OCI-LY7 (cell line): ENCODE results near the gene FCMR. TPM values are rescaled to one million over a fixed set of nuclear protein-coding genes. Genes with fewer than 3 reads are reported as not detected.

ENCODE experiments used
- BruUV-seq: library from RNA; stranded (reverse); fragments of 400-500 nt; replicated peaks from 2 replicates; lab custom pipeline; 2021; lab: Mats Ljungman, UMichigan
- CTCF ChIA-PET: fragments of 300-600 bp; sonication (Branson Sonifier 250); formaldehyde crosslinking; loops from one replicate; lab custom pipeline; 2022; ENCODE audit warnings: antibody characterized with exemption; ENCODE audit not compliant: unreplicated experiment; lab: Charles Lee
- POLR2A ChIA-PET: fragments of 300-600 bp; sonication (Branson Sonifier 250); formaldehyde crosslinking; loops from one replicate; lab custom pipeline; 2022; ENCODE audit warnings: antibody characterized with exemption; lab: Charles Lee
- DNase-seq: peaks from one replicate; pipeline ENCODE4 v3.0.0-alpha.2; 2015; ENCODE audit warnings: low spot score
- H2AFZ ChIP-seq: fragments of 200-600 bp; sonication (generic), shearing (Covaris generic); 2 replicates; pipeline ENCODE4 v1.6.1; 2014; ENCODE audit warnings: mild to moderate bottlenecking, antibody characterized with exemption, low read length, moderate library complexity
- H3K27ac ChIP-seq: fragments of 200-600 bp; sonication (generic); 2 replicates; pipeline ENCODE4 v1.5.1; 2014; ENCODE audit warnings: mixed run types, low read depth, mild to moderate bottlenecking, moderate library complexity, low read length, inconsistent platforms; ENCODE audit not compliant: poor library complexity, severe bottlenecking
- H3K36me3 ChIP-seq: fragments of 200-600 bp; sonication (generic); 2 replicates; pipeline ENCODE4 v1.6.1; 2014; ENCODE audit warnings: mild to moderate bottlenecking, antibody characterized with exemption, low read length, moderate library complexity, mixed read lengths; ENCODE audit not compliant: insufficient read depth
- H3K4me1 ChIP-seq: fragments of 200-600 bp; sonication (generic); 2 replicates; pipeline ENCODE4 v1.5.1; 2014; ENCODE audit warnings: mild to moderate bottlenecking, low read length; ENCODE audit not compliant: insufficient read depth, poor library complexity, severe bottlenecking
- H3K4me2 ChIP-seq: fragments of 200-600 bp; sonication (generic); 2 replicates; pipeline ENCODE4 v1.6.1; 2014; ENCODE audit warnings: mild to moderate bottlenecking, low read length
- H3K4me3 ChIP-seq: fragments of 200-600 bp; sonication (generic); 2 replicates; pipeline ENCODE4 v1.5.1; 2014; ENCODE audit warnings: mild to moderate bottlenecking, low read depth, low read length; ENCODE audit not compliant: poor library complexity, severe bottlenecking
- H3K79me2 ChIP-seq: fragments of 200-600 bp; sonication (generic); 2 replicates; pipeline ENCODE4 v1.6.1; 2016; ENCODE audit warnings: low read depth, mild to moderate bottlenecking, low read length, moderate library complexity, mixed read lengths; ENCODE audit not compliant: insufficient read depth
- H3K9me2 ChIP-seq: fragments of 200-600 bp; sonication (generic); 2 replicates; pipeline ENCODE4 v1.6.1; 2016; ENCODE audit warnings: mild to moderate bottlenecking, low read length, mixed read lengths; ENCODE audit not compliant: insufficient read depth
- H3K9me3 ChIP-seq: fragments of 200-600 bp; sonication (generic); 2 replicates; pipeline ENCODE4 v1.6.1; 2014; ENCODE audit warnings: mild to moderate bottlenecking, mixed run types, low read length, mixed read lengths
- H4K20me1 ChIP-seq: fragments of 200-600 bp; sonication (generic); 2 replicates; pipeline ENCODE4 v1.6.1; 2014; ENCODE audit warnings: mild to moderate bottlenecking, antibody characterized with exemption, low read length, moderate library complexity, mixed read lengths; ENCODE audit not compliant: insufficient read depth
- CTCF ChIP-seq: fragments of 200-600 bp; sonication (generic); conservative IDR thresholded peaks from 2 replicates; pipeline ENCODE4 v1.5.1; 2014; ENCODE audit warnings: mild to moderate bottlenecking, antibody characterized with exemption, low read length, moderate library complexity, mixed read lengths
- EZH2phosphoT487 ChIP-seq: fragments of 200-600 bp; sonication (generic); IDR thresholded peaks from 2 replicates; pipeline ENCODE4 v1.6.1; 2018; ENCODE audit warnings: low read depth, borderline replicate concordance, mild to moderate bottlenecking, mixed run types, antibody characterized with exemption, low read length, moderate library complexity, mixed read lengths
- intact Hi-C: fragments of 100-400 bp; cut with micrococcal nuclease; formaldehyde crosslinking; loops from one replicate; pipeline ENCODE4 v1.10.0; 2022; ENCODE audit not compliant: unreplicated experiment
- total RNA-seq, 2 experiments: library from RNA; depleted of rRNA in 1 of 2; stranded (reverse); fragments of >200 nt in 1 of 2; shearing (Covaris generic) in 1 of 2; gene quantifications; 2 replicates each; pipeline ENCODE4 v1.2.3, GENCODE V29; 2014 to 2022

Gene FCMR
- total RNA-seq, 2 experiments from 2014 or later = 5.2 to 9.2 TPM

GRCh38 chr1:206882555-206882954 is 39.2 kb downstream of the FCMR start:
- no peak overlapping the region for H3K4me2 ChIP-seq
- no peaks in the 10 kb centered on the region for H3K79me2 ChIP-seq
- H3K4me3 ChIP-seq = no peak overlapping the region
- no peak overlapping the region for H2AFZ ChIP-seq
- TF ChIP-seq CTCF (peak; percentile 48), EZH2phosphoT487 (no peak)
- no peaks in the 10 kb centered on the region for H3K4me1 ChIP-seq
- peaks cover 18% of the 10 kb centered on the region for H3K9me3 ChIP-seq
- no peak for DNase-seq
- CTCF ChIA-PET = no interaction called here
- H3K9me2 ChIP-seq = no peaks in the 10 kb centered on the region
- H3K27ac ChIP-seq = no peak overlapping the region
- H3K36me3 ChIP-seq = no peaks in the 10 kb centered on the region
- intact Hi-C loops = no loop called here
- POLR2A ChIA-PET = no interaction called here
- BruUV-seq = no TSS peak
- no peaks in the 10 kb centered on the region for H4K20me1 ChIP-seq

- DNase-seq = no peak
- no peak overlapping the region for H3K4me2 ChIP-seq
- no peak overlapping the region for H2AFZ ChIP-seq
- intact Hi-C loops = no loop called here
- POLR2A ChIA-PET = interaction anchor here (0.5 kb wide), 1 partner anchor 63 kb away, joined by 3 read pairs; no protein-coding TSS in a partner anchor
- no peaks in the 10 kb centered on the region for H3K79me2 ChIP-seq
- BruUV-seq = no TSS peak
- H4K20me1 ChIP-seq = no peaks in the 10 kb centered on the region
- no peaks in the 10 kb centered on the region for H3K4me1 ChIP-seq
- CTCF ChIA-PET = no interaction called here
- no peaks in the 10 kb centered on the region for H3K9me2 ChIP-seq
- peaks cover 23% of the 10 kb centered on the region for H3K9me3 ChIP-seq
- TF ChIP-seq CTCF (no peak), EZH2phosphoT487 (no peak)
- H3K4me3 ChIP-seq = no peak overlapping the region
- no peak overlapping the region for H3K27ac ChIP-seq
- H3K36me3 ChIP-seq = no peaks in the 10 kb centered on the region
These were observed 41.4 kb downstream of the FCMR start for GRCh38 chr1:206880314-206880713.

- DNase-seq = peak; percentile 29
- no TSS peak for BruUV-seq
- H3K27ac ChIP-seq = no peak overlapping the region
- no peaks in the 10 kb centered on the region for H3K4me1 ChIP-seq
- ChIA-PET POLR2A (no interaction called here), CTCF (no interaction called here)
- TF ChIP-seq EZH2phosphoT487 (no peak), CTCF (peak; percentile 64)
- H3K79me2 ChIP-seq = no peaks in the 10 kb centered on the region
- no peak overlapping the region for H2AFZ ChIP-seq
- no peaks in the 10 kb centered on the region for H4K20me1 ChIP-seq
- peaks cover 23% of the 10 kb centered on the region for H3K9me3 ChIP-seq
- intact Hi-C loops = no loop called here
- H3K36me3 ChIP-seq = no peaks in the 10 kb centered on the region
- no peak overlapping the region for H3K4me2 ChIP-seq
- no peaks in the 10 kb centered on the region for H3K9me2 ChIP-seq
- H3K4me3 ChIP-seq = no peak overlapping the region
These were observed 43.3 kb downstream of the FCMR start for GRCh38 chr1:206878456-206878855.
